NB4 (cell line): ENCODE measurements around the gene CST2.
"Not testable (repeated sequence)": the region's sequence is repeated elsewhere in the genome, so short reads cannot be mapped to it uniquely, and the experiment has no call there.

Experiments used
- CTCF ChIP-seq: IDR thresholded peaks from one replicate; pipeline ENCODE4 v1.5.1; 2012; ENCODE audit warnings: low read depth, low read length
- POLR2A ChIP-seq: IDR thresholded peaks from 2 replicates; pipeline ENCODE4 v1.6.1; 2011; ENCODE audit warnings: mild to moderate bottlenecking; ENCODE audit not compliant: insufficient read length; ENCODE audit errors: extremely low read depth

GRCh38 chr20:23799216-23799847, 27.2 kb downstream of the CST2 start:
- not testable (repeated sequence) for TF ChIP-seq POLR2A
- TF ChIP-seq CTCF, result peak; percentile 55
